ENCODE data around the gene TM4SF5.

TM4SF5 gene, protein sequence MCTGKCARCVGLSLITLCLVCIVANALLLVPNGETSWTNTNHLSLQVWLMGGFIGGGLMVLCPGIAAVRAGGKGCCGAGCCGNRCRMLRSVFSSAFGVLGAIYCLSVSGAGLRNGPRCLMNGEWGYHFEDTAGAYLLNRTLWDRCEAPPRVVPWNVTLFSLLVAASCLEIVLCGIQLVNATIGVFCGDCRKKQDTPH

DNA sequence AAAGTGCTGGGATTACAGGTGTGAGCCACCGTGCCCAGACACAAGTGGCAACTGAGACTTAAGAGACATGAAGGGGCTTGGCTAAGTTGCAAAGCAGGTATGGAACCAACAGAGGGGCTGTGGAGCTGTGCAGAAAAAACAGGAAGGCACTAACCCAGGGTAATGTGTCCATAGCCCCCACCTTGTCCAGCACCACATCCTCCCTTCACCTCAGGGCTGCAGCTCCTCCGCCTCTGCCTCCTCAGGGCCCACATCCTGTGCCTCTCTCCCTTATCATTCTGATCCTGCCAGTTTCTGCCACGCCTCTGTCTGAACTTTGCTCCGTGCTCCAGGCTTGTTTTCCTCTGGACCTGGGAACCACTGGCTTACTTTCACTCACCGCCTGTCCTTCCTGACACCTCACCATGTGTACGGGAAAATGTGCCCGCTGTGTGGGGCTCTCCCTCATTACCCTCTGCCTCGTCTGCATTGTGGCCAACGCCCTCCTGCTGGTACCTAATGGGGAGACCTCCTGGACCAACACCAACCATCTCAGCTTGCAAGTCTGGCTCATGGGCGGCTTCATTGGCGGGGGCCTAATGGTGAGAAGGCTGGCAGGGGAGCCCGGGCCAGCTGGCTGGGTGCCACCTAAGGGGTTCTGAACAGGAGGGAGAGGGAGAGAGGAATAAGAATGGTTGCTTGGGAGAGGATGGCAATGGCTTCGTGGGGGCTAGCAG lies at the start of gene TM4SF5:
TSS of gene TM4SF5 (plus strand) at position 368 of the 716 bp plus-strand sequence. CDS start at position 405, 37 bp downstream.
- DNase-seq (ENCODE audit: low read depth in 2 of 2): no peak

DNA sequence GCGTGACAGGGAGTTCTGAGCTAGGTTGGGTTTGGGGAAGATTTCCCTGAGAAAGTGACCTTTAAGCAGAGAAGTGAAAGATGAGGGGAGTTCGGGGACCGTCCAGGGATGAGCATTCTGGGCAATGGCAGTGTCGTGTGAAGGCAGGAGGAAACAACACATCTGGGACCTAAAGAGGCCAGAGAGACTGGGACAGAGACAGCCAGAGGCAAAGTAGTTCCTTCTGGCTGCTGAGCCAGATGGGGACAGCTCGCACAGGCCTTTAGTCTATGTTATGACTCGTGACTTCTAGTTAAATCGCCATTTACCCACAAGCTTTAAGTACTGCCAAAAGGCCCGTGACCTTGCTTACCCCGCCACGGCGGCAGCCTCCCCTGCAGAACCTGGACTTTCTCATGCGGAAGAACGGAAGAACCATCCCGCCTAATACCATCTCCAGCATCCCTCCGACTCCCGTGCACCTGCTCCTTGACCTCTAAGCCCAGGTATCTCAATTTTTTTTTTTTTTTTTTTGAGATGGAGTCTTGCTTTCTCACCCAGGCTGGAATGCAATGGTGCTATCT lies 48.9 kb upstream of the TM4SF5 start:
- no peak for DNase-seq (ENCODE audit: low read depth in 2 of 2)

DNA sequence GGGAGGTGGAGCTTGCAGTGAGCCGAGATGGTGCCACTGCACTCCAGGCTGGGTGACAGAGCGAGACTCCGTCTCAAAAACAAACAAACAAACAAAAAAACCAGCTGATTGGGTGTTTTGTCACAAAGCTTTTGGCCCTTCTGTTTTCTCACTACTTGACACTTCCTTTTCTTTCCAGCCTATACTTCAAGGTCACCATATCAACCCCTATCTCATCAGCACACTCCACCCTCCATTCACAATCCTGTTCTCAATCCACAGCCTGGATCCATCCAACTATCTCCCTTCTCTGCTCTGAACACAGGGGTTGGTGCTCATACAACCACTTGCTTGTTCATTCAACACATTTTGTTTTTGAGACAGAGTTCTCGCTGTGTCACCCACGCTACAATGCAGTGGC lies 47.0 kb upstream of the TM4SF5 start:
- no peak for DNase-seq (ENCODE audit: low read depth in 2 of 2)

DNA sequence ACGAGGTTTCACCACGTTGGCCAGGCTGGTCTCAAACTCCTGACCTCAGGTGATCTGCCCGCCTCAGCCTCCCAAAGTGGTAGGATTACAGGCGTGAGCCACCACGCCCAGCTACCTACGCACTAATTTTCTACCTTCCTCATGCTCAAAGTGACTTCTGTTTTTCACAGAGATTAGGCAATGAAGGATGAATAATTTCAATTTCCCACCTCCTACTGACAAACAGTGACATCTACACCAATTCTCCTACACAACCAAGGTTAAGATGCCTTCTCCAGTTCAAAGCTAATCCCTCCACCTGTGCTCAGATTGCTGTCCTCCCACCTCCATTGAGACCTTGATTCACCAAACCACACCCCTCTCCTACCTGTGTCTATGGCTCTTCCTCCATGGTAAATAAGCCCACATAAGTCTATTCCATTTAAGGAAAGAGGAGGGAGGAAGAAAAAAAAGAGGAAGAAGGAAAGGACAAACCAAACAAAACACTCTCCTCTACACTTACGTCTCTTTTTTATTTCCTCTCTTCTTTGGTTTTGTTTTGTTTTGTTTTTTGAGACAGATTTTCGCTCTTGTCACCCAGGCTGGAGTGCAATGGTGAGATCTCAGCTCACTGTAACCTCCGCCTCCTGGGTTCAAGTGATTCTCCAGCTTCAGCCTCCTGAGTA lies 45.9 kb upstream of the TM4SF5 start:
- DNase-seq (ENCODE audit: low read depth in 2 of 2): no peak

DNA sequence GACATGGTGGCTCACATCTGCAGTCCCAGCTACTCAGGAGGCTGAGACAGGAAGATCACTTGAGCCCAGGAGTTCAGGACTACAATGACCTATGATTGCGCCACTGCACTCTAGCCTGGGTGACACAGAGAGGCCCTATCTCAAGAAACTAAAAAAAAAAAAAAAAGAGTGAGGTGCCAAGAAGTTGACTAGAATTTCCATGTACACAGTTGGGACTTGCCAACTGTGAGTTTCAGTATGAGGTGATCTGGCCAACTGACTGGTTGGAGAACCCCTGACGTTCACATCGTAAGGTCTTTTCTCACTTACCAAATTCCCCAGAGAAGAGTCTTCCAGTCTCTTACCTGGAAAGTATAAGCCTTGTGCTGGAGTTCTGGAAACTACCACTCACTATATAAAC lies 43.6 kb upstream of the TM4SF5 start:
- no peak for DNase-seq (ENCODE audit: low read depth in 2 of 2)

DNA sequence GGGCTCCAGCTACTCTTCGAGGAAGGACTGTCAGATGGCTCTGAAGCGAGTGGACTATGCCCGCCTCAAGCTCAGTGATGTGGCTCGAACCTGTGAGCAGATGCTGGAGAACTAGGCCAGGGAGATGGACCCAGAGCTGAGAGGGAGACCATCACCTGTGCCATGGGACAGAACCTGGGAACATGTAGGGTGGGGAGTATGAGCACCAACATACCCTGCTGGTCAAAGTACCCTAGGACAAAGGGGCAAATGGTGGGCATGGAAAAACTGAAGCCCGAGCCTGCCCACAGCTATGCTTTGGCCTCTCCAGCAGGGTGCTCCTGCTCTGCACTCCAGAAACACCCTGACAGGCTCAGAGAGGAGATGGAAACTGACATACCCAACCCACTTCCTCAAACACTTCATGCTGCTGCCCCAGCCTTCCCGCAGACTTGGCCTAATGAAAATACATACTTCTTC lies 38.6 kb upstream of the TM4SF5 start:
- no peak for DNase-seq (ENCODE audit: low read depth in 2 of 2)

DNA sequence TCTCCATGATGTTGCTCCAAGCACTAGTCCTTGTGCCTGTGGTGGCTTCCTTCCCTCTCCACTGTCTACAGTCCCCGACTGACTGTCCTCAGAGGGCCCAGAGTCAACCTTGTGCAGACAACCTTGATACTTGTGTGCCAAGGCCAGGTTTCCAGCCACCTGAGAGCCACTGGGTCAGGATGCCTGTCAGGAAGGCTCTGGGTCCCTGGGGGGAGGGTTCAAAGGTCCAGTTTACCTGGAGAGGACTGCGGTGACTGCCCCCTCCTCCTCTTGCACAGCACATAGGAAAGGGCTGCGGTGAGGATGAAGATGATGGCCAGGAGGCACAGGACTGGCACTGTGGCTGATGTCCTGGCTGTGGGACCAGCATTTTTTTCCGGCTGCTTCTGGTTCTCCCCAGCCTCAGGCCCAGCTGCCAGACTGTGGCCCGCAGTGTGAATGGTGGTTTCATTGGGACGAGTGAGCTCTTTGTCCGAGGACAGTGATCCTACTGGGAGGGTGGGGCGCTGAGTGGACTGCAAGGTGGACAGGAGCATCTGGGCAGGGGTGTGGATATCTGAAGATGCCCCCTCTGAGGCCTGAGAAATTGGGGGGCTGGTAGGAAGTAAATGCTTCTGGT lies 36.7 kb upstream of the TM4SF5 start:
- DNase-seq (ENCODE audit: low read depth in 2 of 2): no peak

DNA sequence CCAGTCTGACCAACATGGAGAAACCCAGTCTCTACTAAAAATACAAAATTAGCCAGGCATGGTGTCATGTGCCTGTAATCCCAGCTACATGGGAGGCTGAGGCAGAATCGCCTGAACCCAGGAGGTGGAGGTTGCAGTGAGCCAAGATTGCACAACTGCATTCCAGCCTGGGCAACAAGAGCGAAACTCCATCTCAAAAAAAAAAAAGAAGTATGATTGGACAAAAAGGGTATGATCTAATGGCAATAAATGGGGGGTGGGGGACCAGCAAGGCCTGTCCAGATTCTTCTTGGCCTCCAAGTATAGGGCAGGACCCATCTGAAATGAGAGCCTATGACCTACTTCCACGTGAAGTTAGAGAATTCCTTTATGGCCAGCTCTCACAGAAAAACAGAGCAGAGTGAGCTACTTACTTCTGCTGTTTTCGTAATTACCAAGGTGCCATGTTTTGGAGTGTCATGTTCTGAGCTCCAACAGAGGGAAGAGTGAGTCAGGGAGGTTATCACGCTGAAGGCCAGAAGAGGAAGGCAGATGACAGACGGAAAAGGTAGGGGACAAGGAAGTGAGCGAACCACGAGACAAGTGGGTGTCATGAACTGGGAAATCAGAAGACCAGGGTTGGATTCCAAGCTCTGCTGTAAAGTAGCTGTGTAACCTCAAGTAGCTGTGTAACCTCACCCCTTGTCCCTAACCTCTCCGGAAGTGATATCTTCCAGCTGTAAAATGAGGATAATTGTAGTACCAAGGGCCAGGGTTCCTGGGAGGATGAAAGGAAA lies 35.6 kb upstream of the TM4SF5 start:
- DNase-seq (ENCODE audit: low read depth in 2 of 2): no peak

DNA sequence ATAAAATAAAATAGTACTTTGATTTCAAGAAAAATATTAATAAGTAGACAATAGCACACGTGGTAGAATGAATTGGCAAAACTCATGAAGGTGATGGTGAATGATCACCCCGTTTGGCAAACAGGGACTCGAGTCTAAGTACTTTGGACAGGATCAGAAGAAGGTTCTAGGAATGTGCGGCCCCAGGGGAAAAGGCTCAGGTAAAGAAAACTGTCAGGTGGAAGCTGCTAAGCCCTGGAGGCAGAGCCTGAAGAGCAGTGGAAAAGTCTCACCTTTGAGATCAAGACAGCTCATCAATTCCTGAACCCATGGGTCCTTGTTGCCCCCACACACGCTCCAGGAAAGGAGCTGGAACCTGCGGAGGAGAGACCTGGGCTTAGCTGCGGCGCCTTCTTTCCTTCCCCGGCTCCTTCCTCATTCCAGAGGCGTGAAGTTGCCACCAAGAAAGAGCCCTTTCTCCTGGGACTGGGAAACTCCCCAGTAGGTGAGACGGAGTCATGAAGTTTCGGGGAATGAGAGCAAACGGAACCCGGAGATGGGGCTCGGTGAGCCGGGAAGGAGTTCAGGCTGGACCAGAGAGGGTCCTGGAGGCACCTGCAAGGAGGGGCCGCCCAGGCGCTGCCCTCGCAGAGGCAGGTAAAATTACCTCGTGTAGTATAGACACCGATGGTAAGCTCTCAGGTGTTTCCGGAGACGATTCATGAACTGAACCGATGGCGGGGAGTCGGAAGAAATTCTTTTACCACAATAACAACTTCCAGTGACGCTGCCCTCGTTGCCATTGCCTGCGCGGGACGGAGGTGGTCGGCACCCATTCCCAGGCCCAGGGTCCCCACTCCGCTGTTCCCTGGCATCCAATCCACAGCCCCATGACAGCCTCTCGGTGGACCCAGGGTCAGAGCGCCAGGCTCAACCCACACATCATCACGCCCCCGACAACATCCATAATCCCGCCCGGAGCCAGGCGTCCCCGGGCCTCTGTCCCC lies 33.3 kb upstream of the TM4SF5 start:
- DNase-seq (ENCODE audit: low read depth in 2 of 2): no peak

DNA sequence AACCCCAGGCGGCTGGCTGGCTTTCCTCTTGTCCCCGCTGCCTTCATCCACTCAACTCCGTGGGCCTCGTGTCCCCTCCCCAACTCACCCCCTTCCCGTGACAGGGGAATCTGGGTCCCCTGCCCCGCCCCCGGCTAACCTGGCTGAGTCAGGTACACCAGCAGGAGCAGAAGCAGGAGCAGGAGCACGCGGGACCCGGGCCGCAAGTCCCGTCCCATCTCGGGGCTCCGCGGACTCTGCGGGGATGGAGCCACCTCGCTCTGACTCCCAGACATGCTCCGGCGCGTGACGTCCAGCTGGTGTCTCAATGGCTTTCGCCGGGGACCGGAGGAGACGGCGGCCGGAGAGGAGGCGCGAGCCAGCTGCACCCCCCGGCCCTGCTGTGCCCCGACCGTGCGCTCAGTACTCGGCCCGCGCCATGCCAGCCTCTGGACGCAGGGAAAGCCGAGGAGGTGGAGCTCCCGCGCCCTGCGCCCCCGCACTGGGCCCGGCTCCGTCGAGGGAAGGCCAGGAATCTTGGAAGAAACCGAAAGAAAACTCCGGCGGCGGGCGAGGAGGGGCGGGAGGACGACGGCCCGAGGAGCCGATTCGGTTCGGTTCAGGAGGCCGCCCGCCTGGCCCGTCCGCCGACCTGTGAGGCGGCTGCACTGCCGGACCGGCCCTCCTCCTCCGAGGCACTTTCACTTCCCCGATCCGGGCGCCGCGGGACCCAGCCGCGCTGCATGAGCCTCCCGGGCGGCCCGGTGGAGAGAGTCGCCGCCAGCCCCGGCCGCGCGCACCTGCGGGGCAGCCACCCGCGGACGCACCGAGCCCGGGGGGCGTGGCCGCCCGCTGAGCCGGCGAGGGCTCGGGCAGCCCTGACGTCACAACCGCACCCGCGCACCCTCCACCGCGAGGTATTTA lies 32.3 kb upstream of the TM4SF5 start, which contains the start of the genes CXCL16 and ZMYND15:
TSS of gene CXCL16 (minus strand) at position 807 of the 903 bp plus-strand sequence. CDS start at position 218, 589 bp downstream.
TSS of gene ZMYND15 (plus strand) at position 712 of the 903 bp plus-strand sequence. CDS start 716 bp downstream, outside the sequence.
- DNase-seq (ENCODE audit: low read depth in 2 of 2): peak in 1 of 2 donors; percentile 35

DNA sequence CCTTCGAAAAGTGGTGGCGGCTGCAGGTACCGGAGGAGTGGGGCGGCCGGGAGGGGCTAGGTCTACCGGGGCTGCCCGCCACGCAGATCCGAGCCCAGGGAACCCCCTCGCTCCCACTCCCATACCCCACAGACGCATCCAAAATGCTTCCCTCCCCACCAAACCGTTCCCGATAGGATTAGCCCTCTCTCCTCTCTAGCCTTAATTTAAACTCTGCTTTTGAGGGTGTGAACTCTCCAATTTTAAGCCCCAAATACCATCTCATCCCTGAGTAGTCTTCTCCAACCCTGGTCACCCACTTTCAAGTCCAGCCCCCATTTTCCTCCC lies 31.7 kb upstream of the TM4SF5 start:
- DNase-seq (ENCODE audit: low read depth in 2 of 2): no peak

DNA sequence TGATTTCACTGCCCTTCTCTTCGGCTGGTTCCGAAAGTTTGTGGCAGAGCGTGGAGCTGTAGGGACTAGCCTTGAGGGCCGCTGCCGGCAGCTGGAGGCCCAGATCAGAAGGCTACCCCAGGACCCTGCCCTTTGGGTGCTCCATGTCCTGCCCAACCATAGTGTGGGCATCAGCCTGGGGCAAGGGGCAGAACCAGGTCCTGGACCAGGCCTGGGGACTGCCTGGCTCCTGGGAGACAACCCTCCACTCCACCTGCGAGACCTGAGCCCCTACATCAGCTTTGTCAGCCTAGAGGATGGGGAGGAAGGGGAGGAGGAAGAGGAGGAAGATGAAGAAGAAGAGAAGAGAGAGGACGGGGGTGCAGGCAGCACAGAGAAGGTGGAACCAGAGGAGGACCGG lies 31.1 kb upstream of the TM4SF5 start:
- no peak for DNase-seq (ENCODE audit: low read depth in 2 of 2)

DNA sequence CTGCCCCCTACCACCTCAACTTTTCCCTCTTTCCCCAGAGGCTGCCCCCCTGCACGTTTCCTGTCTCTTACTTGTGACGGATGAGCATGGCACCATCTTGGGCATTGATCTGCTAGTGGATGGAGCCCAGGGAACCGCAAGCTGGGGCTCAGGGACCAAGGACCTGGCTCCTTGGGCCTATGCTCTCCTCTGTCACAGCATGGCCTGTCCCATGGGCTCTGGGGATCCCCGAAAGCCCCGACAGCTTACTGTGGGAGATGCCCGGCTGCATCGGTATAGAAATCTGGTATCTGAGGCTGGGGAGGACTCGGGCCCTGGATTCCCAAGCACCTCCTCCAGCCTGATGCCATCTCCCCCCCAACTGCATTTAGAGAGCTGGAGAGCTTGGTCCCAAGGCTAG lies 30.1 kb upstream of the TM4SF5 start:
- DNase-seq (ENCODE audit: low read depth in 2 of 2): no peak

DNA sequence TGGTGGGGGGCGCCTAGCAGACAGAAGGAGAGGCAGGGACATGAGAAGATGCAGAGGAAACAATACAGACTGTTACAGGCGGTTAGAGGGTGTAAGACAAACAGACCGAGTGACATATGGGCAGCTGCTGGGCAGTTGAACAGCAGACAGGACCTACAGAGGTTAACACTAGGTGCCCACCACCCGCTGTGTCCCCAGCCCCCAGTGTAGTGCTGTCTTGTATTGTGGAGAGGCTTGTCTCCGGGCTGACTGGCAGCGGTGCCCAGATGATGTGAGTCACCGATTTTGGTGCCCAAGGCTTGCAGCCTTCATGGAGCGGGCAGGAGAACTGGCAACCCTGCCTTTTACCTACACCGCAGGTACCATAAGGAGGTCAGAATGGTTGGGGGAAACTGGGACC lies 29.6 kb upstream of the TM4SF5 start:
- DNase-seq (ENCODE audit: low read depth in 2 of 2): no peak

DNA sequence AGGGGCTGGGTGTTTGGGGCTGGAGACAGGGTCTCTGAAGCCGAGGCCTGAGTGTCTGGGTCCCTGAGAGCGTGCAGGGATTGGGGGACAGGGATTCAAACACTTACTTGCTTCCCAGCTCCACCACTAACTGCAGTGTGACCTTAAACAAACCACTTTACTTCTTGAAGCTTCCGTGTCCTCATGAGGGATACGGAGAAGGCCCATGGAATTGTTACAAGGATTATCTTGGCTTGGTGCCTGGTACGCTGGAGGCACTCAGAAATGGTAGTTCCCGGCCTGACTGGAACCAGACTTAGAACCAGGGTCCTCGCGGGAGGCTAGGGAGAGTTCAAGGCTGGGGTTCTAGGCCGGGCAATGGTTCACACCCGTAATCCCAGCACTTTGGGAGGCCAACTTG lies 29.1 kb upstream of the TM4SF5 start:
- no peak for DNase-seq (ENCODE audit: low read depth in 2 of 2)

DNA sequence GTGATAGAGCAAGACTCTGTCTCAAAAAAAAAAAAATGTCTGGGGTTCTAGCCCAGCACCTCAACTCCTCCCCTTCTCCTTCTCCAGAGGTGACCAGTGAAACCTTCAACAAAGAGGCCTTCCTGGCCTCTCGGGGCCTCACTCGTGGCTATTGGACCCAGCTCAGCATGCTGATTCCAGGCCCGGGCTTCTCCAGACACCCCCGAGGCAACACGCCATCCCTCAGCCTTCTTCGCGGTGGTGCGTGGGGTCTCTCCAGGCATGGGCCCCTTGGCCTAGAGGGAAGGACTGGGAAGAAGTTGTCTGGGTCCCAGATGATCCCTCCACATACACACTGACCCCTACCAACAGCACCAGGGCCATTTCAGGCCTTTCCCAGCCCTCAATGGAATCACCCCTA lies 28.5 kb upstream of the TM4SF5 start:
- DNase-seq (ENCODE audit: low read depth in 2 of 2): no peak

DNA sequence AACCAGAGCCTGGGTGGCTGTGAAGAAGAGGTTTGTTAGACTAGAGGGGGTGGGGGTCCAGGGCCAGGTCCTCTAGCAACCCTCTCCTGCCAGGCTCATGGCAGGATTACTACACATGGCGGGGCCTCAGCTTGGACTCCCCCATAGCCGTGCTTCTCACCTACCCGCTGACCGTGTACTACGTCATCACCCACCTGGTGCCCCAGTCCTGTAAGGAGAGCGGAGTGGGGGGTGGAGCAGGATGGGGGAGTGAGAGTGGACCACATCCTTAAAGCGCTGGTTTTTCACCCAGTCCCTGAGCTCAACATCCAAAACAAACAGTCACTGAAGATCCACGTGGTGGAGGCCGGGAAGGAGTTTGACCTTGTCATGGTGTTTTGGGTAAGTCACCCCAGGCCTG lies 27.8 kb upstream of the TM4SF5 start:
- DNase-seq (ENCODE audit: low read depth in 2 of 2): no peak

DNA sequence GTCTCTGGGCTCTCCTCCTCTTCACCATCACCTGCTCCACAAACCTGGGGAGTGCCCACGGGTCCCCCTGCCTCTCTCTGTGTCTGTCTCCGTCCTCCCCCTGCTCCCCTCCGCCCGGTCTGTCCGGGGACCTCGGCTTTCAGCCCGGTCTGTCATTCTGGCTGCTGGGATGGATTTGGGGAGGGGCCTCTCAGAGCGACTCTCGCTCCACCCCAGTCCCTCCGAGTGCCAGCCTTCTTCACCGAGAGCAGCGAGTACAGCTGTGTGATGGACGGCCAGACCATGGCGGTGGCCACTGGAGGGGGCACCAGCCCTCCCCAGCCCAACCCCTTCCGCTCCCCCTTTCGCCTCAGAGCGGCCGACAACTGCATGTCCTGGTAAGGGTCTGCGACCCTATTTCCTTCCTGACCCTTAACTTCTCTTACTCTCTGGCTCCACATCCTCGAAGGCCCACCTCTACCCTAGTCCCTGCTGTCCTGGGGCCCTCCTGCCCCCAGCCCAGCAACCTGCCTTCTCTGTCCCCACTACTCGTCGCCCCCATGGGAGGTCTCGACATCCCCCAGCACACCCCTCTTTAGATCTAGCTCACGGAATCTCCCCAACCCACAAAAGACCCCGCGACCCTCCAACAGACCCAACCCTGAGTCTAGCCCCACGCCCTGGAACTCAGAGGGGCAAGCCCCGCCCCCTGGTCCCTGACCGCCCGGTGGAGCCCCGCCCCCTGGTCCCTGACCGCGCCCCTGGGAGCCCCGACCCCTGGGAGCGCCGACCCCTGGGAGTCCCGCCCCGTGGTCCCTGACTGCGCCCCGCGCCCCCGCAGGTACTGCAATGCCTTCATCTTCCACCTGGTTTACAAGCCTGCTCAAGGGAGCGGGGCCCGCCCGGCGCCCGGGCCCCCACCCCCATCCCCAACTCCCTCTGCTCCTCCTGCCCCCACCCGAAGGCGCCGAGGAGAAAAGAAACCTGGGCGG lies 26.4 kb upstream of the TM4SF5 start:
- no peak for DNase-seq (ENCODE audit: low read depth in 2 of 2)
